ENCODE data around the gene NR2C2. TPM values are rescaled to one million over a fixed set of nuclear protein-coding genes. Genes with fewer than 3 reads are reported as not detected.

The NR2C2 gene
- total and polyA plus RNA-seq, 8 donors, result 37.7 to 65.4 (median 55.8) TPM

DNA sequence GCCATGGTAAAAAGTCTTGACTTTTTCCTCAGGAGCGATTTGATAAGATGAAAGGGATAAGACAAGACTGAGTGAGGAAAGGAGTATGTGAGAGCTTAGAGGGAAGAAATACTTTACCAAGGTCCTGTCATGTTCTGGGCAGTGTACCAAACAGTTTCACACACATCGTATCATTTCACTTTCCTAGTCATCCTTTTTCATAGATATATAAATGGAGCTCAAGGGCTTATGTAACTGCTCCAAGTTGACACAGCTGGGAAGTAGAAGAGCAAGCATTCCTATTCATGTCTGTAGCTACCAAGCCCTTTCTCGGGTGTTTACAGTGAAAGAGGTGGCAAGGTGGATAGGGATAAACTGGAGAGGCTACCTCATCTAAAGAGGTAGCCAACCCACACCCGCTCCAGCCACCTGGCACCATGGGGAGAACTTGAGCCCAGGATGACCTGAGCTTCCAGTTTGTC, 60.3 kb downstream of the NR2C2 start:
- H3K4me3 ChIP-seq, result no peak overlapping the region
- H3K27me3 ChIP-seq, result no peaks in the 10 kb centered on the region
- intact Hi-C loops (cut with DNase I), result no loop called here
- ATAC-seq (peak; percentile 74), DNase-seq (peak in 1 of 4 donors; percentile 19)
- no peaks in the 10 kb centered on the region for H3K9me3 ChIP-seq
- peaks cover 0 to 3% of the 10 kb centered on the region in 2 donors for H3K4me1 ChIP-seq
- no peak overlapping the region for H3K27ac ChIP-seq
- H3K36me3 ChIP-seq, result peaks cover 0 to 56% of the 10 kb centered on the region in 2 donors
- no peak for TF ChIP-seq CTCF (IDR thresholded peaks at IDR 0.05)

DNA sequence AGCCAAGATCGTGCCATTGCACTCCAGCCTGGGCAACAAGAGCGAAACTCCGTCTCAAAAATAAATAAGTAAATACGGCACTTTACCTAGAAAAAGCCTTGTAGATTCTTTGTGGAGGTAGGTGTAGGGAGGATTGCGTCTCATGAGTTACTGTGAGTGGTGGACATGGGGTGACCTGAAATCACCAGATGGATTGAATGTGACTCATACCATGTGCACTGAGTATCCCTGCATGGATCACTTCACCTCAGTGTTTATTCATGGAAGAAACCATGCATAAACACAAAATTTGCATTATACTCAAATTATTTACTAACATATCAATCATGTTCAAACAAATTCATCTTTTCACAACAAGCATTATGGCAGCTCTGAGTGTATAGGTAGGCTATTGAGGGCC, 61.8 kb downstream of the NR2C2 start:
- H3K27ac ChIP-seq, result no peak overlapping the region
- H3K4me3 ChIP-seq, result no peak overlapping the region
- ATAC-seq (no peak), DNase-seq (no peak)
- peaks cover 0 to 61% of the 10 kb centered on the region in 2 donors for H3K36me3 ChIP-seq
- H3K9me3 ChIP-seq, result no peaks in the 10 kb centered on the region
- peaks cover 0 to 3% of the 10 kb centered on the region in 2 donors for H3K4me1 ChIP-seq
- intact Hi-C loops (cut with DNase I), result no loop called here
- H3K27me3 ChIP-seq, result no peaks in the 10 kb centered on the region
- no peak for TF ChIP-seq CTCF (IDR thresholded peaks at IDR 0.05)

DNA sequence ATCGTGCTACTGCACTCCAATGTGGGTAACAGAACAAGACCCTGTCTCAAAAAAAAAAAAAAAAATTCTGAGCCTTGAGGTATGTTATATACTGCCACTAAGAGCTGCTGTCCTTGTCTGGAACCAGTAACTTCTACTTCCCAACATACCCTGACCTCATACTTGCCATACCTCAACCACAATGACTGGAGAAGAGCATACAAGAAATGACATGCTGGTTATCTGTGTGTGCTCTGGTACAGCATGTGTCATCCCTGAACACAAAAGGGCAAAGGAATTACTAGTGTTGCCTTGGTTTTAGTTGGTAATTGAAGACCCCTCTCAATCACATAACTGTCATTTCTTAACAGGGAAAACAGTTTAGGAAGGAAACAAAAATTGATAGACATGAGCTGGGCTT, 63.3 kb downstream of the NR2C2 start:
- TF ChIP-seq CTCF (IDR thresholded peaks at IDR 0.05), result no peak
- no peaks in the 10 kb centered on the region for H3K9me3 ChIP-seq
- no peak for ATAC-seq
- intact Hi-C loops (cut with DNase I), result no loop called here
- peaks cover 0 to 60% of the 10 kb centered on the region in 2 donors for H3K36me3 ChIP-seq
- DNase-seq, result no peak
- H3K4me1 ChIP-seq, result peaks cover 0 to 3% of the 10 kb centered on the region in 2 donors
- H3K4me3 ChIP-seq, result no peak overlapping the region
- no peak overlapping the region for H3K27ac ChIP-seq
- no peaks in the 10 kb centered on the region for H3K27me3 ChIP-seq

DNA sequence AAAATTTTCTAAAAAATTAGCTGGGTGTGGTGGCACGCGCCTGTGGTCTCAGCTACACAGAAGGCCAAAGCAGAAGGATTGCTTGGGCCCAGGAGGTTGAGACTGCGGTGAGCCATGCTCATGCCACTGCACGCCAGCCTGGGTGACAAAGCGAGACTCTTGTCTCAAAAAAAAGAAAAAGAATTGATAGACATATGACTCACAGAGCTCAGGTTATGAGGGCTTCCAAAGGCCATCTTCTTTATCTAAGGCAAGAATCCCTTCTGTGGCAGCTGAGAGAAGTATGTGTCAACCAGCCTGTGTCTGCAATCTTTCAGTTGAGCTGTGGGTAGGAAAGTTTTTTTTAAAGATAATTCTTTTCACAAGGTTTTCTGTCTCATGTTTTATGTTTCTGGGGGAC, 63.8 kb downstream of the NR2C2 start:
- no peak for TF ChIP-seq CTCF (IDR thresholded peaks at IDR 0.05)
- Histone ChIP-seq H3K4me1 (peaks cover 0 to 3% of the 10 kb centered on the region in 2 donors), H3K27ac (no peak overlapping the region), H3K36me3 (peaks cover 0 to 60% of the 10 kb centered on the region in 2 donors), H3K4me3 (no peak overlapping the region), H3K9me3 (no peaks in the 10 kb centered on the region), H3K27me3 (no peaks in the 10 kb centered on the region)
- no peak for ATAC-seq
- no peak for DNase-seq
- intact Hi-C loops (cut with DNase I), result no loop called here

DNA sequence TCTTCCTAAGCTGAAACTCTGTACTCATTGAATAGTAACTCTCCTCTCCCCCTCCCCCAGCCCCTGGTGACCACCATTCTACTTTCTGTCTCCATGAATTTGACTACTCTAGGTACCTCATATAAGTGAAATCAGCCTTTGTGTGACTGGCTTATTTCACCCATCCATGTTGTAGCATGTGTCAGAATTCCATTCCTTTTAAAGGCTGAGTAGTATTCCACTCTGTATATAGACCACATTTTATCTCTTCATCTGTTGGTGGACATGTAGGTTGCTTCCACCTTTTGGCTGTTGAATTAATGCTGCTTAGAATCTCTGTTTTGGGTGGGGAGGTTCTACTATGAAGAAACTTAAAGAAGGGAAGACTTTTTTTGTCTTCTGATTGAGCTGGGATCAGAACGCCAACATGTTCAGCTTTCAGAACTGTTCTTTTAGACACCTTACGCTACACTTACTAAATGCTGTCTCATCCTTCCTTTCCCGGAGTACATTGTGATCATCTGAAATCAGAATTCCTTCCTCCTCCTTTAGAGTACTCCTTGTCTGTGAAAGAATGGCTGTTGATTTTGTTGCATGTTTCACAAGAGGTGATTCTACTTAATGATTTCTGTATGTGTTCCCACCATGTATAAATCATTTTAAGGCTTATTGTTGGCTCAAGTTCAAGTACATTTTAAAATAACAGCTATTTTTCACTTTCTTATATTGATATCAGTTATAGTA, 67.4 kb downstream of the NR2C2 start:
- peaks cover 0 to 74% of the 10 kb centered on the region in 2 donors for H3K36me3 ChIP-seq
- H3K27ac ChIP-seq, result no peak overlapping the region
- no peak for TF ChIP-seq CTCF (IDR thresholded peaks at IDR 0.05)
- H3K27me3 ChIP-seq, result no peaks in the 10 kb centered on the region
- no peak for DNase-seq
- H3K4me1 ChIP-seq, result no peaks in the 10 kb centered on the region
- H3K4me3 ChIP-seq, result no peak overlapping the region
- intact Hi-C loops (cut with DNase I), result no loop called here
- H3K9me3 ChIP-seq, result no peaks in the 10 kb centered on the region
- no peak for ATAC-seq
